ENCODE data around the gene GRIK4. TPM values are rescaled to one million over a fixed set of nuclear protein-coding genes. Genes with fewer than 3 reads are reported as not detected.

The GRIK4 gene
- total and polyA plus RNA-seq, 2 experiments from 2014 or later: 0.28 to 0.45 TPM

GRCh38 chr11:120959189-120959588 is 447.6 kb downstream of the GRIK4 start:
- no peak for DNase-seq (ENCODE audit: low read depth in 1 of 2, low spot score in 1 of 2)

DNA sequence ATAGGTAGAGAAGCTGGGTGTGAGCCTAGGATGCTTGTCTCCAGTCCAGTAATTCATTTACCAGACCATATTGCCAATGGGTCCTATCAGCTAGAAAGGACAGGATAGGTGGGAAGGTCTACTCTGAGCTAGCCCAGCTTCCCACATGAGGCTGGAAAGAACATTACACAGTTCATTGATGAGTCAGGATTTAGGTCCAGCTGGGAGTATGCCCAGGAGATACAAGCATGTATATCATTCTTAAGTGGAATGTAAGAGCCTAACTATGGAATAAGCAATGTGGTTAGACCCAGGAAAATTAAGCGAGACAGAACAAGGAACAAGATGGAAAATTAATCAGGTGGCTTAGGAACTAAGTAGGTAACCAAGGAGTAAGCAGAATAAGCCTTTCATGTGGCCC is 453.3 kb downstream of the GRIK4 start:
- no peaks in the 10 kb centered on the region for H3K36me3 ChIP-seq
- no peak overlapping the region for H3K4me3 ChIP-seq
- H3K27me3 ChIP-seq: no peaks in the 10 kb centered on the region
- H3K4me1 ChIP-seq (ENCODE audit: low read depth): no peaks in the 10 kb centered on the region
- TF ChIP-seq, protein P1, sequence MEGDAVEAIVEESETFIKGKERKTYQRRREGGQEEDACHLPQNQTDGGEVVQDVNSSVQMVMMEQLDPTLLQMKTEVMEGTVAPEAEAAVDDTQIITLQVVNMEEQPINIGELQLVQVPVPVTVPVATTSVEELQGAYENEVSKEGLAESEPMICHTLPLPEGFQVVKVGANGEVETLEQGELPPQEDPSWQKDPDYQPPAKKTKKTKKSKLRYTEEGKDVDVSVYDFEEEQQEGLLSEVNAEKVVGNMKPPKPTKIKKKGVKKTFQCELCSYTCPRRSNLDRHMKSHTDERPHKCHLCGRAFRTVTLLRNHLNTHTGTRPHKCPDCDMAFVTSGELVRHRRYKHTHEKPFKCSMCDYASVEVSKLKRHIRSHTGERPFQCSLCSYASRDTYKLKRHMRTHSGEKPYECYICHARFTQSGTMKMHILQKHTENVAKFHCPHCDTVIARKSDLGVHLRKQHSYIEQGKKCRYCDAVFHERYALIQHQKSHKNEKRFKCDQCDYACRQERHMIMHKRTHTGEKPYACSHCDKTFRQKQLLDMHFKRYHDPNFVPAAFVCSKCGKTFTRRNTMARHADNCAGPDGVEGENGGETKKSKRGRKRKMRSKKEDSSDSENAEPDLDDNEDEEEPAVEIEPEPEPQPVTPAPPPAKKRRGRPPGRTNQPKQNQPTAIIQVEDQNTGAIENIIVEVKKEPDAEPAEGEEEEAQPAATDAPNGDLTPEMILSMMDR (IDR thresholded peaks at IDR 0.05; ENCODE audit: low read depth, low read length): no peak
- H3K9me3 ChIP-seq (ENCODE audit: low read depth): no peaks in the 10 kb centered on the region
- H3K27ac ChIP-seq: no peak overlapping the region
- peak in 1 of 2 donors; percentile 24 for DNase-seq (ENCODE audit: low read depth in 1 of 2, low spot score in 1 of 2)

More at GRCh38 chr11:120959189-120959588, 447.6 kb downstream of the GRIK4 start:
- TF ChIP-seq, protein P1 (IDR thresholded peaks at IDR 0.05; ENCODE audit: low read depth, low read length): no peak
- Histone ChIP-seq H3K36me3 (no peaks in the 10 kb centered on the region), H3K27ac (no peak overlapping the region), H3K9me3 (ENCODE audit: low read depth) (no peaks in the 10 kb centered on the region), H3K27me3 (no peaks in the 10 kb centered on the region), H3K4me3 (no peak overlapping the region), H3K4me1 (ENCODE audit: low read depth) (peaks cover 6% of the 10 kb centered on the region)

- Histone ChIP-seq H3K27ac (no peak overlapping the region), H3K36me3 (no peaks in the 10 kb centered on the region), H3K4me3 (no peak overlapping the region), H3K27me3 (no peaks in the 10 kb centered on the region), H3K9me3 (ENCODE audit: low read depth) (no peaks in the 10 kb centered on the region), H3K4me1 (ENCODE audit: low read depth) (no peaks in the 10 kb centered on the region)
- TF ChIP-seq, protein P1 (IDR thresholded peaks at IDR 0.05; ENCODE audit: low read depth, low read length): no peak
- no peak for DNase-seq (ENCODE audit: low read depth in 1 of 2, low spot score in 1 of 2)
These were observed 455.3 kb downstream of the GRIK4 start for GRCh38 chr11:120966840-120967239.

- Histone ChIP-seq H3K36me3 (no peaks in the 10 kb centered on the region), H3K4me1 (ENCODE audit: low read depth) (no peaks in the 10 kb centered on the region), H3K4me3 (no peak overlapping the region), H3K27me3 (no peaks in the 10 kb centered on the region), H3K27ac (no peak overlapping the region), H3K9me3 (ENCODE audit: low read depth) (no peaks in the 10 kb centered on the region)
- DNase-seq (ENCODE audit: low read depth in 1 of 2, low spot score in 1 of 2): peak in 1 of 2 donors; percentile 28
- TF ChIP-seq, protein P1 (IDR thresholded peaks at IDR 0.05; ENCODE audit: low read depth, low read length): no peak
These were observed 458.4 kb downstream of the GRIK4 start for GRCh38 chr11:120969993-120970392.

DNA sequence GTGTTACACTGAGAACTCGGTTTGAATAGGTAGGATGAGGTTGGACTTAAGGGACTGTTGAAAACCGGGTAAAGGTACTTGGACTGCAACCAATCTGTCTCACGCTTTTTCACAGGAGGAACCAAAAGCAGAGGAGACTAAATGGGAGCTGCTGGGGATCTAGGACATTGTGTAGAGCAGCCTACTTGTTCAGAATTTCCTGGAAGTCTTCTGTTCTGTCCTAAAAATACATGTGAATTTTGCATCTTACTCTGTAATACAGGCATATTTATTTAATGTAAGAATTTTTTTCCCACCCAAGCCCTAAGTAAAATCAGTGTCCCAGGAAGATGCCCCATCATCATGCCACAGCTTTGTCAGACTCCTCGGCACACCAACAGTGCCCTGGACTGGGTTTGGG is 460.3 kb downstream of the GRIK4 start:
- no peak overlapping the region for H3K27ac ChIP-seq
- H3K4me3 ChIP-seq: no peak overlapping the region
- no peaks in the 10 kb centered on the region for H3K27me3 ChIP-seq
- H3K9me3 ChIP-seq (ENCODE audit: low read depth): no peaks in the 10 kb centered on the region
- DNase-seq (ENCODE audit: low read depth in 1 of 2, low spot score in 1 of 2): no peak
- no peaks in the 10 kb centered on the region for H3K4me1 ChIP-seq (ENCODE audit: low read depth)
- TF ChIP-seq, protein P1 (IDR thresholded peaks at IDR 0.05; ENCODE audit: low read depth, low read length): no peak
- H3K36me3 ChIP-seq: no peaks in the 10 kb centered on the region

- H3K36me3 ChIP-seq: no peaks in the 10 kb centered on the region
- no peaks in the 10 kb centered on the region for H3K27me3 ChIP-seq
- no peaks in the 10 kb centered on the region for H3K4me1 ChIP-seq (ENCODE audit: low read depth)
- no peak overlapping the region for H3K4me3 ChIP-seq
- H3K9me3 ChIP-seq (ENCODE audit: low read depth): no peaks in the 10 kb centered on the region
- no peak for DNase-seq (ENCODE audit: low read depth in 1 of 2, low spot score in 1 of 2)
- TF ChIP-seq, protein P1 (IDR thresholded peaks at IDR 0.05; ENCODE audit: low read depth, low read length): no peak
- H3K27ac ChIP-seq: no peak overlapping the region
These were observed 461.1 kb downstream of the GRIK4 start for GRCh38 chr11:120972621-120973020.
